Measurements from ENCODE around the gene PHYHIPL.

Gene PHYHIPL

DNA sequence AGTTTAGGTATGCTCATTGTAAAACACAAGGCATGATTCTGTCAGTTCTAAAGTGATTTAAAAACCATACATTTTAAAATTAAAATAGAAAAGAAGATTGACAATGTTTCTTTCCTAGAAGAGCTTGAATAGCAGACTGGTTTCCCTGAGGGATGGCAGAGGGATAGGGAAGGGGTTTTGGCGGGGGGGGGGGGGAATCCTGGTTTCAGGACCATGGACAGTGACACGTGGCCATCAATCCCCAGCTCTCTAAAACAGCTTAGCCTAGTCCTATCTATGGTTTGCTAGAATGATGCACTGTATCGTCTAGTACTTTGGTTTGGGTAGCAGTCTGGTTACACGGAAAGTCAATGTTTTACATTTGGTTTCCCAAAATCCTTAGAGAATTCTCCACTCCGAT is 88.7 kb downstream of the PHYHIPL start:
- DNase-seq = peak; percentile 13

DNA sequence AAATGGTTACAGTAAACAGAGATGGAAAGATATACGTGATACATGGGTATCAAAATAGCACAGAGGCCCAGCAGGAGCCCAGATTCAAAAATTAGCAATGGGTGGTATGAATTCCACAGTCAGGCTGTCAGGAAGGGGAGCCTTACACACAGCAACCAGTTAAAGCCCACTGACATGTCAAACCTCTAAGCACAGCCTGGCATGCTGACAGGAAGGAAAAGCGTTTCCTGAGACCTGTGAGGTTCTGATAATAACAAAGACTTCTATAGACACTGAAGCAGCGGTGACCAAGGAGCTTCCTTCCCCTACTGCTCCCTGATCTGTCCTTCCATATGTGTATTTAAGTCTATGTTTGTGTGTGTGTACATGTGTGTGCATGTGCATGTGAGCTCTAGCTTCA is 89.9 kb downstream of the PHYHIPL start:
- no peak for DNase-seq

DNA sequence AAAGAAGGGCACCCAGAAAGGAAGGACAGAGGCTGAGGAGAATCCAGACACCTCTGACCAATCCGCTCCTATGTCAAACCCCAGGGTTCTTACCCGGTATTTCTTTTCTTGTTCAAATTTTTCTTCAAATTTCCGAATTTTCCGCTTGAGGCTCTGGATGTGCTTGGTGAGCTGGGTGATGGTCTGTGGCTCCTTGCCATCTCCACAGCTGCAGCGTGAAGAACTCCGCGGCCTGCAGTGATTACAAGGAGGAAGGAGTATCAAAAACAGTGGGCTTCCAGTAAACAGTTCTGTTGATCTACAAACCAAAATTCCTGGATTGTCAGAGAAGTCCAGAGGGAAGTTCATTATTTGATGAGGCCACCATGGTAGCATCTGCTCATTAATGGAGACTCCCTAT is 92.0 kb downstream of the PHYHIPL start:
- no peak for DNase-seq

DNA sequence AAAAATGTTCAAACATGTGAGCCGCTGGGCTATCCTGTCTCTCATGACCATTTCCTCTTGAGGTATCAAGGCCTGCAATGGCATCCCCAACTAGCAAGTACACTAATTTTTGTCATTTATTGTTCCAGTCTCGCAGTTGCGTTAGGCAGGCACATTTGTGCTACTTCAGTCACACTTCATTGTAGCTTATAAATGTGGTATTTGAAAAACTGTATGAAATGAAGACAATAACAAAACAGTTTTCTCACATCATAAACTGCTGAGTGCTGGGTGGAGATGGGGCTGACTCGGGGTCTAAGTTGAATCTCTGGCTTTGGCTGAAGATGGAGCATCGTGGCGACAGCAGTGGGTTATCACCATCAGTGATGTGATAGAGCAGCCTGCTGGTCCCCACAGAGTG is 93.2 kb downstream of the PHYHIPL start:
- no peak for DNase-seq

DNA sequence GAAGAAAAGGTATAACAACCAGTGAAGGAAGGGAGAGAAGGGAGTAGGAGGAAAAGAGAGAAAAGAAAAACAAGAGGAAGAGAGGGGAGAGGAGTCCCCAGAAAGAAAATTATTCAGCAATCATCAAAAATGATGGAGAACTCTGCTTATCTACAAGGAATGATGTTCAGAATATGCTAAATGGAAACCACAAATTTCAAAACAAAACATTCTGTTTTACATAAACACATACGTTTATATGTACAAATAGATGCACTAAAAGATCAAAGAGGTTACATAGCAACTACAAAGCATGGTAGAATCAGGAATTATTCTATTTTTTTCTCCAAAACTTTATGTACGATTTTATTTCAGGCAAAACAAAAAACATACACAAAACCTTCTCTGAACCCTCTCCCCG is 94.0 kb downstream of the PHYHIPL start:
- DNase-seq = no peak

DNA sequence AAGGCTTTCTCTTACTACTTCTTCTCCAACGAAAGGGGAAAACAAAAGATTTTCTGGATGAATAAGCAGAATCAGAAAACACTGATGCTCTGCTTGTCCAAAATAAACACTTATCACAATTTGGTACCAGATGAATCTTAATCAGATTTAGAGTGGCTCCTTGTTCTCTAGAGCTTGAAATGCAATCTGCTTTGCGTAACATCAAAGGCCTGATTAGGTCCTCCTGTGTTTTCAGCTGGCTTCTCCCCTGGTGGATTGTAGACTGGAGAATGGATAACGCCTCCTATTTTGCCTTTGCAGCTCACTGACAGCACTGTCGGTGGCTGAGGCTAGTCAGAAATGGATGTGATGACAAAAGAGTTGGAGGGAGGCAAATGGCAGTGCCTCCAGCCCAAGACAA is 94.7 kb downstream of the PHYHIPL start:
- DNase-seq = no peak

DNA sequence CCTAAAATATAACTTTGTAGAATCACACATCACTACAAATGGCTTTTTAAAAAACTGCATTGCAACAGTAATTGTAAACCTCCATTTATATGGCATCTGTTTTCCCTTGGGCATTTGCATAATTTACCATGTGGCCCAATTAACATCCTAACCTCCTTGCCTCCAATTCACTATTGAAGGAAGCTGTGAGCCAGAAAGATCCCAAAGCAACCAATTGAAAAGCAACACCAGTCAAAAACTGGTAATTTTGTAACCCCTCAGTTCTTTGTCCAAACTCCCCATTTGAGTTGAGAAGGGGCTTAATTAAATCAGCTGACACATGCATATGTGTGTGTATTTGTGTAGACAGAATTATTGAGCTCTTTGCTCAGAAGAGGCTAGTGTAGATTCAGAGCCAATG is 95.6 kb downstream of the PHYHIPL start:
- DNase-seq = no peak

DNA sequence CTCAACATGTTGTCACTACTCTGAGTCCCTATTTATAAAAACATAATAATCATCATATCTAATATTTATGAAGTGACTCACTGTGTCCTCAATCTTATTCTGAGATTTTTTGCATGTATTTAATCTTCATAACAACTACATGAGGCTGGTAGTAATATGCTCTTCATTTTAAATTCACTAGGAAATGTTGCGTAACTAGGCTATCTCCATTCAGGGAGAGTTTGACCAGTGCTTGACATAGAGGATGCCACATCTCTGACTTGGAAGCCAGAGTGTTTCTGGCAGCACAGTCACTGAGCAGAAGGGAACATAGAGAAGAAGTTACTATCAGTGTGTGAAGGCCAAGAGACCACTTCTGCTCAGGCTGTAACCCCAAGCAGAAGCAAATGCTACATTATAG is 97.0 kb downstream of the PHYHIPL start:
- DNase-seq = no peak

DNA sequence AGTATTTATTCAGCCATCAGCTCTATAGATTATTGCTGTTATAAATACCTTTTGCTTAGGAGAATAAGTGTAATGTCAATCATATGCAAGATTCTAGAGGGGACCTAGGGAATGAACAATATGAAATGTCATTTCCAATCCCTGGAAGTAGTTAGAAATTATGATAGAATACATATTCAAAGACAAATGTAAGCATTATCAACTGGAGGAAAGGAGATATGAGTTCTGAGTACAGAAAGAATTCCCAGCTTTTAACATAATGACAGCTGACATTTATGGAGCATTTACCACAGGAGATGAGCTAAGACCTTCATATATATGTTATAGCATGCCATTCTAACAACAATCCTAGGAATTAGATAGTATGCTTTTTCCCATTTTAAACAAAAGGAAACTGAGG is 99.7 kb downstream of the PHYHIPL start:
- no peak for DNase-seq

DNA sequence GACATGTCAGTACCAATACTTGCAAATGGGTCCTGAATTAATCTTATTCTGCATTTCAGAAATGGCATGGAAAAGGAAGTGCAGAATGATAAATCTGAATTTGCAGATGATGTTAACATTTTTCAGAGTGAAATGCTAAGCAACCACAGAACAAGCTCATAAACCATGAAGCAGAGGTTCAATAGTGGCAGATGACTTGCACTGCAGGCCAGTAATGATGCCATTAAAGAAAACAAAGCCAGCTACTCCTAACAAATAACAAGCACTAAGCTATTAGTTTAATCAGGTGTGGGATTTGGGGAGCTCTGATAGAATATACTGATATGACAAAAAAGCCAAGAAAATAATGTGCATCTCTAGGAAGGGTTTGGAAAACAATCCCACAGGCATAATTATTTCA is 100.5 kb downstream of the PHYHIPL start:
- no peak for DNase-seq

DNA sequence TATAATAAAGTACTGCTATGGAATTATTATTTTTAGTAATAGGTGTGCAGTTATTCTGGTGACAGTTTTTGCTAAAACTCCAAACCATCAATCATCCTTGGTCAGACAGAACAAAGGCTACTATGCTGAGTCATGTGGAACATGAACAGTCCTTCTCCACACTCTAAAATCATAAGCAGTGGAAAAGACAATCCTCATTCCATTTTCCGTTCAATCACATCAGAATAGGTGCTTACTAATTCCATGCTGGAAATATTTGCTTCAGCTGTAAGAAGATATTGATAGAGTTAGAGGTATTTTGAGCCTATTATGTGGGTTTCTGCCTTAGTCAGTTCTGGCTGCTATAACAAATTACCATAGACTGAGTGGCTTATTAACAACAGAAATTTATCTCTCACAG is 103.0 kb downstream of the PHYHIPL start:
- peak; percentile 3 for DNase-seq

DNA sequence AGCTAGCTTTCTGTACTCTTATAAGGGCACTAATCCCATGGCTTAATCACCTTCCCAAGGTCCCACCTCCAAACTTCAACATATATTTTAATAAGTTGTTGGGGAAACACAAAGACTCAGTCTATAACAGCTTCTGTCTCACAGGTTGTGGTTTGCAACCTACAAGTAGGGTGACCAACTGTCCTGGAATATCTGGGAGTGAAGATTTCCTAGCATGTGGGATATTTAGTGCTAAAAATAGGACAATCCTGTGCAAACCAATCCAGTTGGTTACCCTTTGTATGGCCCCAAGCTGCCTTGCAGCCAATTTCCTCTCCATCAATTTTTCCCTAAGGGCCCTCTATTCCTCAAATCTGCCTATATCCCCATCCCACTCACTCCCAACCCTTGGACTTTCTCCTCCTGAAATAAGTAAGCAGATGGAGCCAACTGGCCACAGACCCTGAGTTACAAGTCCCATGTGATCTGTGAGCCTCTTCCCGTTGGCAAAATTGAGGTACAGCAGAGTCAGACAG is 103.6 kb downstream of the PHYHIPL start:
- no peak for DNase-seq

DNA sequence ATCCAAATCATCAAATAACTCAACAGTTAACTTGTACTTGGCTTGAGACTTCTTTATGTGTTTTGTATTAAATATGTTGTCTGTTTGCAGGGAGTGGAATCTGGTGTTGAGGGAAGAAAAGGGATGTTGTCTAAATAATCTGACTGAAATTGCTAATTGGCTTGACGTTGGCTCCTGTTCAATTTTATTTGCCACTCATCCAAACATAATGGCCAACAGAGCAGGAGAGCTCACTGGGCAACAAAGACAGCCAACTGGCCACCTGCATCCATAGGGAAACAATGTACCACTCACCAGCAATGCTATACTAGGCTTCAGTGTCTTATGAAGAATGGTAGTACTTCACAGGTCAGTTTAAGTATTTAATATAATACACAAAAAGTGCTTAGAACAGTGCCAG is 105.4 kb downstream of the PHYHIPL start:
- DNase-seq = no peak

DNA sequence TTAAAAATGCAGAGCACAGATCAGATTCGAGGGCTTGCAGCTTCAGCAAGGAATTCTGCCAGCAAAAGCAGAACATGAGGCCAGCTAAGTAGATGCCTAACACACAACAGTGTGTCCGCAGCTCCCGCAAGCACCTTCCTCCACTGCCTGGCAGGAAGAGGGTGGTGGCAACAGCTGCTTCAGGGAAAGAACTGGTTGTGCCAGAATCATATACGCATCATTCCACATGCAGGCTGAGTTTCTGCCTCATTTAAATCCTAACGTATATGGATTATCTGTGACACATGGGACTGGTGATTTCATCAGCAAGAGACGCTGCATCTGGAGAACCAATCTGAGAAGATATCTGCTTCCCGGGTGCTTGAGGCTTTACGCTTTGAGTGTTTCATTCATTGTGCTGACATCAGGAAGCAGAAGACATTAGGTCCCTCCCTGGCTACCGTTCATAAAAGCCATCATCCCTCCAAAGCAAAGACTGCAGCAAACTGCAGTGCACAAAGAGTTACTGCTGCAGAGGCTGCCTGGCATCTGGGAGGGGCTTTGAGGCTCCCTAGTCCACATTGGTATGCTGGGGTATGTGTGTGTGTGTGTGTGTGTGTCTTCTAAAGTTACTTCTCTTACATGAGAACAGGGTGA is 107.1 kb downstream of the PHYHIPL start:
- no peak for DNase-seq

DNA sequence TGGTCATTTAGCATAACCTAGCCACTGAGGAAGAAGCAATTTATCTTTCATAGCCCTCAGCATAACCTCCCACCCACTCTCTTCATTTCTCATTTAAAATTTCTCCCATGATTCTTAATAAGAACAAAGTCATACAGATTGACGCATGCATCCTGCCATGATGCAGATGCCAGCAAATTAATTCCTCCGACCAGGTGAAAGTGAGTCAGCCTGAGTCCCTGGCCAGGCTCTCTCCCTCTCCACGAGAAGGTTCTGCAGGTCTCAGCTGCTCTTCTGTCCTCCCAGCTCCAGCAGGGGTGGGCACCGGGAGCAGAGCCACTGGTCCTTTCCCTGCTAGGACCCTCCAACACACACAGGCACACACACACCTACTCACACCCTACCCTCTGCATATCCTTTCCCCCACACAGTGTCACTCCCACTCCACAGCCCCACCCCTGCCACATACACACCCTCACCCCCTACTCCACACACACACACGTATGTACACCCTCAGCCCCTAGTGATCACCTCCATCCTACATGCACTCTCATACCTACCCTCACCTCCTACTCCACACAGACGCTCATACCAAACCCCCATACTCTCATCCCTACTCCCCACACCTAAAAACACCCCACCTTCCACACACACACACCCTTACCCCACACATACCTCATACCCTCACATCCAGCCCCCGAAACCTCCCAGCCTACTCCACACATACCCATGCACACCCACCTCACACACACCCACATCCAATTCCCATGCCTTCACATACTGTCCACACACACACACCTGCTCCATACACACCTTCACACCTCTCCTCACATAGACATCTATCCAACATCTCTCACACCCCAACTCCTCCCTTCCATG is 107.9 kb downstream of the PHYHIPL start:
- no peak for DNase-seq

DNA sequence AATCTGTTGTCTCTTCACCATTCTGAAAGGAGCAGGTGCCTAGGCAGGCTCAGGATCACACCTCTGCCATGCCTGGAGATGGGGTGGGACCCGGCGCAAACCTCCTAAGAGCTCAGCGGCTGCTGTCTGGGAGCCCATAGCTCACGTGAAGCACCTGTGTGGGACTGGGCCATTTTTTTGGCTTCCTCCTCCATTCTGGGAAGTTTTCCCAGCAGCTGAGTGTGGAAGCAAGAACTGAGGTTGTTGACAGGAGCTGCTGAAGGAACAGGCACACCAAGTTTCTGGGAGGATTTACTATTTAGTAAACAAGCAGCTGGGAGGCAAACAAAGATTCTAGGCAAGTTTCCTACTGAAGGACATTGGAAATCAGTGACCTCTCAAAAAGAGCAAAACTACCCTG is 108.6 kb downstream of the PHYHIPL start:
- no peak for DNase-seq

DNA sequence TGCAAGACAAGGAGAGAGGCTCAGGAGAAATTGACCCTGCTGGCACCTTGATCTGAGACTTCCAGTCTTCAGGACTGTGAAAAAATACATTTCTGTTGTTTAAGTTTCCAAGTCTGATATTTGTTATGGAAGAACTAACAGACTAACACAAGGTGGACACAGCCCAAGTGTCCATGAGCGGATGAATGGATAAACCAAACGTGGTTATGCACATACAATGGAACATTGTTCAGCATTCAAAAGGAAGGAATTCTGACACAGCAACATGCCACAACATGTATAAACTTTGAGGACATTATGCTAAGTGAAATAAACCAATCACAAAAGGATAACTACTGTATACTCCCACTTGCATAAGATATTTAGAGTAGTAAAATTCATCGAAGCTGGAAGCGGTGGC is 109.4 kb downstream of the PHYHIPL start:
- no peak for DNase-seq

DNA sequence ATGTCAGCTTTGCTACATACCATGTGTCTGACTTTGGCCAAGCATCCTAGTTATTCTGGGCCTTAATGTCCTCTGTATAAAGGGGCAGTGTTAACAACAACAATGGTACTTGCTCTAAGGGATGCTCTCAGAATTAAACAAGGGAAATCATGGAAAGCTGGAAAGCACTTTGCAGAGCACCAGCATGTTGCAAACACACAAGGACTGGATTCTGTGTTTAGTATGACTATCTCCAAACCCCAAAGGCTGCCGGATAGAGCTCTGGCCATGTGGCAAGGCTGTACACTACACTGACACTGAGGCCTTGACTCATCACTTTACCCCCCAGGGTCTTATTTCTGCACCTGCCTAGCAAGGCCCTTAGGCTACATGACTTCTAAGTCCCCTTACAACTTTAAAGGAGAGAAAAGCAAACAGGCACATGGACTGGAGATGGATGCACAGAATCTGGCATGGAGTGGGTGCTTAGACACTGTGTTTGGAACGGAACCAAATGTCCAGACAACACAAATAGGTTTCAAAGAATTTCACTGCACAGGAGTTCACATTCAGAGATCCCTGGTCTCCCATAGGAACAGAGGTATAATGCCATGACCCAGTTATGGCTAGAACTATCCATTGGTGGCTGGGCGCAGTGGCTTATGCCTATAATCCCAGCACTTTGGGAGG is 111.3 kb downstream of the PHYHIPL start:
- no peak for DNase-seq

DNA sequence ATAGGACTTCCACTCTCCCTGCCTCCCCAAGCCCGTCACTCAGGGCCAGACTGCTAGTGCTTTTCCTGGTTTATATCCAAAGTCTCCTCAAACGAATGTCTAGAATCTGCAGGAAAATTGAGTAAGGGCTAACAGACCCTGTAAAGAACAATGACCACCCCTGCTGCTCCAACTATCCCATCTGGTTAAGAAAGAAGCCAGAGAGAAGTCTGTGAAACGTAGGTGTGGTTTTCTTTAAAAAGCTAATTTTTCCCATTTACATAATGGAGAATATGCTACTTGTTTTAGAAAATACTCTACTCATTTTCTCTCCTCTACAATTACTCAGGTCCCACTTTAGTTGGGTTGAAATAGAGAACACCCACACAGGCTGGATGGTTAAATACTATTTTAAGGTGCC is 113.4 kb downstream of the PHYHIPL start:
- no peak for DNase-seq

DNA sequence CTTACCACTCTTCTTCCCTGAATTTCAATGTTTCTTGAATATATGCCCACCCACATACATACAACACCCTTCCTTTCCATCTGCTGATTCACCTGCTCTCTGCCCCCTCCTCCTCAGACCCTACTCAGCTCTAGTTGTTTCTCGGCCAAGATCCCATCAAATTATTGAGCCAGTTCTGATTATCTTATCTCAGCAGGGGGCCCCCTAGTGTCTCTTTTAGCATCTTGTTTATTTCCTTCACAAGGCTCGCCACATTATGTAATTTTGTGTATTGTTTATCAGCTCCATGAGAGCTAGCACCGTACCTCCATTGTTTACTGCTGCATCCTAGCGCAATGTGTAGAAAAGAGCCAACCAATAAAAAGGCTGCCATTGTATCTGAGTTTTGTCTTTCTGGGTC is 114.0 kb downstream of the PHYHIPL start:
- DNase-seq = peak; percentile 2

Measured in OCI-M1 (cell line).